B cell (primary cell): ENCODE results near the gene LATS2. TPM values are rescaled to one million over a fixed set of nuclear protein-coding genes. Genes with fewer than 3 reads are reported as not detected.

Experiments used
- ATAC-seq: fragments of 200-7000 bp; cut with Tn5 transposase; one replicate; pipeline ENCODE4 v1.10.0; 2021; ENCODE audit warnings: low read depth, mild to moderate bottlenecking, moderate number of reproducible peaks, moderate library complexity
- CTCF ChIA-PET: fragments of 350-600 bp; sonication (Branson Sonifier 250); formaldehyde crosslinking; loops from one replicate; lab custom pipeline; 2021; ENCODE audit warnings: antibody characterized with exemption, inconsistent platforms; lab: Charles Lee
- POLR2A ChIA-PET: fragments of 350-600 bp; sonication (Branson Sonifier 250); formaldehyde crosslinking; loops from one replicate; lab custom pipeline; 2021; ENCODE audit warnings: antibody characterized with exemption; lab: Charles Lee
- DNase-seq: peaks from one replicate; pipeline ENCODE4 v3.0.0; 2013
- H2AFZ ChIP-seq: 2 replicates; pipeline ENCODE4 v1.6.1; 2012; ENCODE audit warnings: mild to moderate bottlenecking, low read depth, low read length; ENCODE audit not compliant: insufficient read depth, poor library complexity, severe bottlenecking
- H3K27ac ChIP-seq, 2 donors: 1 replicate in 1 of 2; 2 replicates in 1 of 2; pipeline ENCODE4 v1.5.1; 2012 to 2013; ENCODE audit warnings: low read length in 2 of 2, mild to moderate bottlenecking in 2 of 2, moderate library complexity in 1 of 2
- H3K27me3 ChIP-seq, 4 experiments: fragments of 200-600 bp in 1 of 4; sonication (generic) in 1 of 4; replicated peaks in 1 of 4; 1 replicate in 2 of 4; 2 replicates in 2 of 4; pipeline versions ENCODE4 v1.6.1 to v1.7.0; 2013 to 2016; ENCODE audit warnings: low read length in 3 of 4, mild to moderate bottlenecking in 2 of 4, mixed read lengths in 1 of 4, moderate library complexity in 1 of 4; ENCODE audit not compliant: insufficient read depth in 4 of 4, control insufficient read depth in 3 of 4; ENCODE audit errors: control extremely low read depth in 1 of 4
- H3K36me3 ChIP-seq, 2 experiments: replicated peaks in 1 of 2; 1 replicate in 1 of 2; 2 replicates in 1 of 2; pipeline versions ENCODE4 v1.6.1 to v1.7.1; 2013; ENCODE audit warnings: low read length in 1 of 2; ENCODE audit not compliant: insufficient read depth in 2 of 2, control insufficient read depth in 1 of 2; ENCODE audit errors: control extremely low read depth in 1 of 2, extremely low read depth in 1 of 2
- H3K4me1 ChIP-seq, 2 donors: fragments of 200-600 bp in 1 of 2; sonication (generic) in 1 of 2; 1 replicate in 1 of 2; 2 replicates in 1 of 2; pipeline versions ENCODE4 v1.5.1 to v1.6.1; 2013 to 2017; ENCODE audit warnings: low read length in 2 of 2; ENCODE audit not compliant: control insufficient read depth in 2 of 2, insufficient read depth in 2 of 2
- H3K4me2 ChIP-seq: replicated peaks from 2 replicates; pipeline ENCODE3; 2012; ENCODE audit warnings: mild to moderate bottlenecking, low read depth, low read length; ENCODE audit not compliant: poor library complexity, severe bottlenecking
- H3K4me3 ChIP-seq, 5 experiments: fragments of 200-600 bp in 1 of 5; sonication (generic) in 1 of 5; 1 replicate in 3 of 5; 2 replicates in 2 of 5; pipeline versions ENCODE4 v1.5.1 to v1.7.0; 2011 to 2016; ENCODE audit warnings: low read length in 4 of 5, mild to moderate bottlenecking in 4 of 5, low read depth in 2 of 5, control low read depth in 1 of 5, moderate library complexity in 1 of 5; ENCODE audit not compliant: insufficient read depth in 1 of 5; ENCODE audit errors: control extremely low read depth in 1 of 5, extremely low read depth in 1 of 5
- H3K79me2 ChIP-seq: fragments of 200-600 bp; sonication (generic); one replicate; pipeline ENCODE4 v1.6.0; 2016; ENCODE audit warnings: low read length; ENCODE audit not compliant: control insufficient read depth, insufficient read depth
- H3K9ac ChIP-seq: fragments of 200-600 bp; sonication (generic); 2 replicates; pipeline ENCODE4 v1.6.1; 2017; ENCODE audit warnings: mild to moderate bottlenecking, low read length, moderate library complexity
- H3K9me3 ChIP-seq, 3 donors: one replicate each; pipeline versions ENCODE4 v1.6.1 to v1.7.1; 2013; ENCODE audit warnings: low read length in 2 of 3; ENCODE audit not compliant: control insufficient read depth in 2 of 3, insufficient read depth in 1 of 3; ENCODE audit errors: control extremely low read depth in 1 of 3
- H4K20me1 ChIP-seq: 2 replicates; pipeline ENCODE4 v1.6.0; 2012; ENCODE audit warnings: mild to moderate bottlenecking, low read length; ENCODE audit not compliant: insufficient read depth, control insufficient read depth, poor library complexity, severe bottlenecking
- H3K27ac Mint-ChIP-seq: one replicate; pipeline ENCODE4 v1.8.0; 2021; ENCODE audit warnings: mixed read lengths
- H3K27me3 Mint-ChIP-seq: one replicate; pipeline ENCODE4 v1.8.0; 2021; ENCODE audit warnings: mixed read lengths
- H3K4me1 Mint-ChIP-seq: one replicate; pipeline ENCODE4 v1.8.0; 2021; ENCODE audit warnings: mixed read lengths
- H3K4me3 Mint-ChIP-seq: one replicate; pipeline ENCODE4 v1.8.0; 2021; ENCODE audit warnings: mixed read lengths
- H3K9me3 Mint-ChIP-seq: one replicate; pipeline ENCODE4 v1.8.0; 2022; ENCODE audit warnings: mixed read lengths; ENCODE audit not compliant: insufficient read depth
- CTCF ChIP-seq: fragments of 200-600 bp; IDR thresholded peaks from one replicate; pipeline ENCODE4 v1.8.0; 2022; ENCODE audit warnings: antibody characterized with exemption, mild to moderate bottlenecking
- EZH2 ChIP-seq: IDR thresholded peaks from 2 replicates; pipeline ENCODE4 v1.6.1; 2012; ENCODE audit warnings: borderline replicate concordance, low read depth, mild to moderate bottlenecking, moderate library complexity, low read length; ENCODE audit not compliant: insufficient read depth, poor library complexity, severe bottlenecking
- WGBS: methylation state at CpG from one replicate; pipeline ENCODE4 v1.1.5; 2013; ENCODE audit warnings: missing lambda C conversion rate; ENCODE audit not compliant: insufficient coverage; 5-methylcytosine and 5-hydroxymethylcytosine counted together
- intact Hi-C: fragments of 100-400 bp; cut with micrococcal nuclease; formaldehyde crosslinking; loops from one replicate; pipeline ENCODE4 v1.10.0; 2022
- polyA plus RNA-seq: library from polyadenylated mRNA; depleted of rRNA; stranded (reverse); fragments of >200 nt; gene quantifications from 2 replicates; pipeline ENCODE4 v1.2.3, GENCODE V29; 2012
- total RNA-seq, 2 donors: library from RNA; stranded (reverse); fragments of 120-200 nt in 1 of 2; gene quantifications; 1 replicate in 1 of 2; 2 replicates in 1 of 2; pipeline versions ENCODE4 v1.2.3 to v1.2.4, GENCODE V29; 2013 to 2022

Gene LATS2
- total and polyA plus RNA-seq, 2 donors (not counting 1 experiment from before 2014, with no cell fraction given), result 1.9 to 2.7 TPM

- WGBS, result 90% methylated on average over 10 of the region's 18 CpGs
- Mint-ChIP-seq H3K27me3 (peaks cover 28% of the 10 kb centered on the region), H3K4me3 (peak overlapping the region; percentile 65), H3K27ac (peak overlapping the region; percentile 26), H3K9me3 (no peaks in the 10 kb centered on the region), H3K4me1 (peaks cover 15% of the 10 kb centered on the region)
- H3K79me2 ChIP-seq, result no peaks in the 10 kb centered on the region
- TF ChIP-seq CTCF, result no peak
- no peak for TF ChIP-seq EZH2
- H3K9me3 ChIP-seq, result no peaks in the 10 kb centered on the region
- no peak for DNase-seq
- peaks cover 0 to 20% (median 6%) of the 10 kb centered on the region in 4 experiments for H3K27me3 ChIP-seq
- ATAC-seq, result no peak
- peaks cover 11 to 15% of the 10 kb centered on the region in 2 donors for H3K4me1 ChIP-seq
- H3K9ac ChIP-seq, result no peak overlapping the region
- H2AFZ ChIP-seq, result peak overlapping the region; percentile 22
- H4K20me1 ChIP-seq, result no peaks in the 10 kb centered on the region
- H3K4me2 ChIP-seq, result peak overlapping the region; percentile 56
- H3K4me3 ChIP-seq, result peak overlapping the region in 3 of 5 experiments; percentile 19 to 30 (median 20)
- CTCF ChIA-PET, result no interaction called here
- intact Hi-C loops, result no loop called here
- H3K27ac ChIP-seq, result no peak overlapping the region
- H3K36me3 ChIP-seq, result no peaks in the 10 kb centered on the region
- POLR2A ChIA-PET, result no interaction called here
Measured at GRCh38 chr13:21076253-21076652, 14.9 kb upstream of the LATS2 start.

- DNase-seq (peak; percentile 24), ATAC-seq (peak; percentile 56)
- peak overlapping the region; percentile 82 for H3K4me3 Mint-ChIP-seq
- no peaks in the 10 kb centered on the region for H4K20me1 ChIP-seq
- H3K4me1 Mint-ChIP-seq, result peaks cover 15% of the 10 kb centered on the region
- no peaks in the 10 kb centered on the region for H3K9me3 ChIP-seq
- 2% methylated on average over 20 of the region's 64 CpGs for WGBS
- H3K27me3 ChIP-seq, result peaks cover 0 to 20% (median 6%) of the 10 kb centered on the region in 4 experiments
- no peaks in the 10 kb centered on the region for H3K9me3 Mint-ChIP-seq
- H3K9ac ChIP-seq, result peak overlapping the region; percentile 57
- H3K36me3 ChIP-seq, result no peaks in the 10 kb centered on the region
- H3K4me3 ChIP-seq, result peak overlapping the region; percentile 35 to 58 (median 56)
- peaks cover 30% of the 10 kb centered on the region for H3K27me3 Mint-ChIP-seq
- H3K27ac ChIP-seq, result peak overlapping the region in 1 of 2 donors; percentile 30
- H3K27ac Mint-ChIP-seq, result no peak overlapping the region
- ChIA-PET CTCF (no interaction called here), POLR2A (no interaction called here)
- peak overlapping the region; percentile 88 for H3K4me2 ChIP-seq
- intact Hi-C loops, result no loop called here
- no peaks in the 10 kb centered on the region for H3K79me2 ChIP-seq
- no peak for TF ChIP-seq CTCF
- no peak for TF ChIP-seq EZH2
- peak overlapping the region; percentile 76 for H2AFZ ChIP-seq
- peaks cover 11 to 15% of the 10 kb centered on the region in 2 donors for H3K4me1 ChIP-seq
Measured at GRCh38 chr13:21075379-21076249, 14.2 kb upstream of the LATS2 start.
